ENCODE data around the gene PLCZ1. TPM values are rescaled to one million over a fixed set of nuclear protein-coding genes. Genes with fewer than 3 reads are reported as not detected.

Gene PLCZ1
- total and polyA plus RNA-seq, 8 donors, result not detected

DNA sequence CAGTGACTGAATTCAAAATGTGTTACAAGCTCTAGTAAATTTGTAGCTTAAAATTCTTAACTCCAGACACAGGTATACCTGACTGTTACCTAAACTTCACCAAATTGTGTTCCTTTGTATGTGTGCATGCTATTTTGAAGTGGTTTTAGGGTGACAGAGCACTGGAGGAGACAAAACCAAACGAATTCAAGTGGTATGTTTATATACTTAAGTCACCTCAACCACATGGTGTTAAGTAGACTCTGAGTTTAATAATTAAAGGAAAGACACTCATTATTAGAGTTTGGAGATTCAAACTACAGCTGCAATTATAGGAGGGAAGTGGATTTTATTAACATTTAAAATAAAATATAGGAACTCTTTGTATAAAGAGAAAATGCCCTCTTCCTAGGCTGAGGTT lies 84.3 kb downstream of the PLCZ1 start:
- Histone ChIP-seq H3K27me3 (no peaks in the 10 kb centered on the region), H3K27ac (no peak overlapping the region), H3K4me1 (no peaks in the 10 kb centered on the region), H3K36me3 (no peaks in the 10 kb centered on the region), H3K9me3 (no peaks in the 10 kb centered on the region), H3K4me3 (no peak overlapping the region)
- intact Hi-C loops (cut with DNase I), result no loop called here
- DNase-seq (no peak), ATAC-seq (no peak), FAIRE-seq (no peak)
- TF ChIP-seq, protein P1, sequence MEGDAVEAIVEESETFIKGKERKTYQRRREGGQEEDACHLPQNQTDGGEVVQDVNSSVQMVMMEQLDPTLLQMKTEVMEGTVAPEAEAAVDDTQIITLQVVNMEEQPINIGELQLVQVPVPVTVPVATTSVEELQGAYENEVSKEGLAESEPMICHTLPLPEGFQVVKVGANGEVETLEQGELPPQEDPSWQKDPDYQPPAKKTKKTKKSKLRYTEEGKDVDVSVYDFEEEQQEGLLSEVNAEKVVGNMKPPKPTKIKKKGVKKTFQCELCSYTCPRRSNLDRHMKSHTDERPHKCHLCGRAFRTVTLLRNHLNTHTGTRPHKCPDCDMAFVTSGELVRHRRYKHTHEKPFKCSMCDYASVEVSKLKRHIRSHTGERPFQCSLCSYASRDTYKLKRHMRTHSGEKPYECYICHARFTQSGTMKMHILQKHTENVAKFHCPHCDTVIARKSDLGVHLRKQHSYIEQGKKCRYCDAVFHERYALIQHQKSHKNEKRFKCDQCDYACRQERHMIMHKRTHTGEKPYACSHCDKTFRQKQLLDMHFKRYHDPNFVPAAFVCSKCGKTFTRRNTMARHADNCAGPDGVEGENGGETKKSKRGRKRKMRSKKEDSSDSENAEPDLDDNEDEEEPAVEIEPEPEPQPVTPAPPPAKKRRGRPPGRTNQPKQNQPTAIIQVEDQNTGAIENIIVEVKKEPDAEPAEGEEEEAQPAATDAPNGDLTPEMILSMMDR (IDR thresholded peaks at IDR 0.05), result no peak
- 19 to 21% methylated on average over 1 of the region's 1 CpG for WGBS, 2 donors

- Histone ChIP-seq H3K4me3 (no peak overlapping the region), H3K4me1 (no peaks in the 10 kb centered on the region), H3K9me3 (no peaks in the 10 kb centered on the region), H3K27me3 (no peaks in the 10 kb centered on the region), H3K36me3 (no peaks in the 10 kb centered on the region), H3K27ac (no peak overlapping the region)
- TF ChIP-seq, protein P1 (IDR thresholded peaks at IDR 0.05), result no peak
- FAIRE-seq, result no peak
- intact Hi-C loops (cut with DNase I), result no loop called here
- DNase-seq, result no peak
- ATAC-seq, result no peak
Observed at GRCh38 chr12:18652596-18652995, 85.2 kb downstream of the PLCZ1 start.

DNA sequence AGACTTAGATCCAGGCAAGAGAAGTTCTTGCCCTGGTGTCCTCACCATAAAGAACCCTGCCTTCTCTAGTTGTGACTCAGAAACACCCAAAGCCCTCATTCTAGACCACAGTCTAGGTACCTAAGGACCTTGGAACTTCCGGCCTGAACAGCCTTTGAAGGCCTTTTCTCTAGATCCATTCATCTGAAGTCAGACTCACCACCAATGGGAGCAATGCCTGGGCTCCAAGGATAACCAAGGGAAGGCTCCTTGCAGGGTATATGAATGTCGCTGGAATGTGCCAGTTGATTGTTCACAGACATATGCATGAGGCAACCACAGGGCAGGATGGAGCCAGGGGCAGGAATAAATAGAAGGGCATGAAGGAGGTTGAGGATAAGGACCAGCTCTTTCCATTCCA lies 86.3 kb downstream of the PLCZ1 start:
- WGBS, 2 donors, result 58 to 75% methylated on average over 2 of the region's 2 CpGs
- ATAC-seq (no peak), FAIRE-seq (no peak), DNase-seq (no peak)
- Histone ChIP-seq H3K27ac (no peak overlapping the region), H3K9me3 (no peaks in the 10 kb centered on the region), H3K36me3 (no peaks in the 10 kb centered on the region), H3K27me3 (no peaks in the 10 kb centered on the region), H3K4me3 (no peak overlapping the region), H3K4me1 (no peaks in the 10 kb centered on the region)
- intact Hi-C loops (cut with DNase I), result no loop called here
- TF ChIP-seq, protein P1 (IDR thresholded peaks at IDR 0.05), result no peak

DNA sequence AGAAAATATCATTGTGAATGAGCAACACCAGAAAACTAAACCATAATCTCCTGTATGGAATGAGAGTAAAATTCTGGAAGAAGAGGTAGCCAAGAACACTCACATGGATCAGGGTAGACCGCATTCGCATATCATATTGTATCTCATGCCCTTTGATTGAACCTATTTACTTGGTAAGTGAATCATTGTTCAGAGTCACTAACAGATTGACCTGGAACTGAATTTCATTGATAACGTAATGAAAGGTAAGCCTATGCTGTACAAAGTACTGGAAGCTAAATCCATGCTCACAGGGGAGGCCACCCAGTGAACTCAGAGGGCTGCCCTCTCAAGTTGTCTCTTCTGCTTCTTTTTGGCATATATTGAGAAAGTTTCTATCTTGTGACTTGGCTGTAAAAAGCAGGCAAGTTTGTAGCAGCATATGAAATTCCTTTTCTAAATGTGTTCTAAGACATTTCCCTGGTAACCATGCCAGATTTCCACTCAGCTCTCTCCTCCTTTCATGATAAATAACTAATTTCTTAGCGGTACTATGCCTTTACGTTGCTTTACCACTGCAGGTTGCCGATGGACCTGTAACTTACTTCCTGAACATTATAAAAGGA lies 91.4 kb downstream of the PLCZ1 start:
- H3K27me3 ChIP-seq, result no peaks in the 10 kb centered on the region
- FAIRE-seq (no peak), ATAC-seq (no peak), DNase-seq (no peak)
- no peaks in the 10 kb centered on the region for H3K4me1 ChIP-seq
- TF ChIP-seq, protein P1 (IDR thresholded peaks at IDR 0.05), result no peak
- no peak overlapping the region for H3K27ac ChIP-seq
- no peaks in the 10 kb centered on the region for H3K9me3 ChIP-seq
- no peak overlapping the region for H3K4me3 ChIP-seq
- no peaks in the 10 kb centered on the region for H3K36me3 ChIP-seq
- intact Hi-C loops (cut with DNase I), result no loop called here
- WGBS, 2 donors, result 58 to 65% methylated on average over 6 of the region's 6 CpGs

DNA sequence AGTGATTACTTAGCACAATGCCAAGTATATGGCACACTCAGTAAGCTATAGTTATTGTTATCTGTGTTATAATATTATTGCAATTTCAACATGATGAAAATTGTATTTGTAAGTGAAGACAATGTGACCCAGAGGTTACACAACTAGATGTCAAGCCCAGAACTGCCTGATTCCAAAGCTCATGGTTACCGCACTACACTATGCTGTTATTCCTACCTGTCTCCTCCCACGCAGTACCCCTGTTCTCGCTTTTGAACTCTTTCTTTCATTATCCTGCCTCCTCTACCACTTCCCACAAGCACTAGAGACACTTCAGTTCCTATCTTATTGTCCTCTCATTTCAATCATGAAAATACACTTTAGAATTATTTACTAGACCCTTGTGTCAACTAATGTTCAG lies 93.2 kb downstream of the PLCZ1 start:
- no peak overlapping the region for H3K4me3 ChIP-seq
- H3K36me3 ChIP-seq, result no peaks in the 10 kb centered on the region
- H3K27ac ChIP-seq, result no peak overlapping the region
- 68 to 78% methylated on average over 3 of the region's 3 CpGs for WGBS, 2 donors
- H3K4me1 ChIP-seq, result no peaks in the 10 kb centered on the region
- TF ChIP-seq, protein P1 (IDR thresholded peaks at IDR 0.05), result no peak
- intact Hi-C loops (cut with DNase I), result no loop called here
- ATAC-seq, result no peak
- H3K9me3 ChIP-seq, result no peaks in the 10 kb centered on the region
- H3K27me3 ChIP-seq, result no peaks in the 10 kb centered on the region
- FAIRE-seq, result no peak
- DNase-seq, result no peak

Data from pancreas (tissue), 10 donors.